HG02943 (cell line): ENCODE results near the gene PSMG4.

Source experiments
- ATAC-seq: cut with Tn5 transposase; IDR thresholded peaks from one replicate; pipeline ENCODE4 v1.9.1; 2021; ENCODE audit warnings: mild to moderate bottlenecking, low read depth, moderate library complexity; ENCODE audit not compliant: unreplicated experiment

The PSMG4 gene, protein sequence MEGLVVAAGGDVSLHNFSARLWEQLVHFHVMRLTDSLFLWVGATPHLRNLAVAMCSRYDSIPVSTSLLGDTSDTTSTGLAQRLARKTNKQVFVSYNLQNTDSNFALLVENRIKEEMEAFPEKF

GRCh38 chr6:3258720-3259490, at the start of gene PSMG4:
Gene PSMG4, plus strand, starts transcription at chr6:3258947. Its CDS starts 76 bp downstream, at chr6:3259023.
- peak; percentile 72 for ATAC-seq

- no peak for ATAC-seq
Measured at GRCh38 chr6:3209114-3210023, 49.4 kb upstream of the PSMG4 start.

DNA sequence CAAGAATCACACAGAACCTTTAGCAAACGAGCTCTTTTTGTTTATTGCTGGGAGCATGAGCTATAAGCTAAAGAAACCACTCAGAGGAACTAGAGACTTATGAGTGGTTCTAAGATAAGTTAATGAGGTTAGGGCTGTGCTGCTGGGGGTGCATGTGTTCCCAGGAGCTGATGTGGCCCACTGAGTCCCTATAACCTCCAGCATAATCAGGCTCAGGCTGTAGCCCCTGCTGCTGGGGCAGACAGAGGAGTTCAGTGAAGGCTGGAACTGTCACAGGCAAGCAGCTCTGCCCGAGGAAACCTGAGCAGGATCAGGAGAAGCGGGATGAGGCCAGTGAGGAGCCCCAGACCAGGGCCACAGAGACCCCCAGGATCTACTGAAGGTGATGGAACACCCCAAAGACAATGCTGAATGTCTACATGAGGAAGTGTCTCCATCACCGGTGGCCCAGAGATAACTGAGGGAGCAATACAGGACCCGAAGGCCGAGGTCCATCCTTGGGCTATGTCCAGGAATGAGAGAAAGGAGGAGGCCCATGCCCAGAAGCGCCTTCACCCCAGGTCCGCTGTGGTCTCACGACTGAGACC, 48.6 kb upstream of the PSMG4 start:
- ATAC-seq = no peak

DNA sequence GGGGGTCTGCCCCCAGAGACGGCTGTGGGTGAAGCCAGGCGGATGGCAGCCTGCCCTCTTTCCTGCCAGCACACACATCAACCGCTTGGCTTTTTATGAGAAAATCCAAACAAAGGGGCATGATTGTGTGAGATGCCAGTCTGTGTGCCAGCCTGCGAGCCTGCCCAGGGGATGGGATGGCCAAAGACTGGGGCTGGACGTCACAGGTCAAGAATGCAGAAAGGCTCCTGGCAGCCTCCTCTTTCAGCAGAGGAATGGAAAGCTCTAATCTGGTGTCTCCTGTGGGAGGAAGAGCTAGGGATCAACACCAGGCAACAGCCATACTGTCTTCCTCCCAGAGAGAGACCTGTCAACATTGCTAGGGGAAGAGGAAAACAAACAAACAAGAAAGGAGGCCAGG, 47.1 kb upstream of the PSMG4 start:
- ATAC-seq = no peak

DNA sequence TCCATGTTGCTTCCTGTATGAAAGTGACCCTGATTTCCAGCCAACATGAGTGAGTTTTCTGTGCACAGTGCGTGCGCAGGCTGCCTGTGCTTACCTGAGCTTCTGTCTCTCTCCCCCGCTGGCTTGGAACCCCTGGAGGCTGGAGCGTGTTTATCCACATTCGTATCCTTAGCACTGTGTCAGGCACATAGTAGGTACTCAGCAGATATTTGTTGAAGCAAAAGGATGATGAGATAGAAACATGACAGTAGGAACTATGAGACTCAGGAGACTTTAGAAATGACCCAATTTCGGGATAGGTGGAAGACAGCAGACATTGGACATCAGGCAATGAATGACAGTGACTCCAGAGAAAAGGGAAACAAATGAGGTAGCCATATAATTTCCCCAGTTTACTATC, 46.5 kb upstream of the PSMG4 start:
- no peak for ATAC-seq

GRCh38 chr6:3213334-3213695, 45.4 kb upstream of the PSMG4 start:
- no peak for ATAC-seq

- no peak for ATAC-seq
Measured at GRCh38 chr6:3214898-3215297, 43.8 kb upstream of the PSMG4 start.

DNA sequence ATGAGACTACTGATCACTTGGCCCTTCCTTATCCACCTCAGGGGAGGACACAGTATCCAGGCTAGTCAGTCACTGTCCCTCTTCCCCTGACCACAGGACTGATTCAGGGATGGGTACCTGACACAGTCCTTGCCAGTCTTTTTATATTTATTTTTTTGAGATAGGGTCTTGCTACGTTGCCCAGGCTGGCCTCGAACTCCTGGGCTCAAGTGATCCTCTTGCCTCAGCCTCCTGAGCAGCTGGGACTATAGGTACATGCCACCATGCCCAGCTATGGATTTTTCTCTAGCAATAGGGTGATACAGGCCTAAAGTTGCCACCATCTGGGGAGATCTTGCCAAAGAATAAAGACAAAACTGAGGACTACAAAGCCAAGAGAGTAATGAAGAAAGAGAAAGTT, 41.5 kb upstream of the PSMG4 start:
- no peak for ATAC-seq

DNA sequence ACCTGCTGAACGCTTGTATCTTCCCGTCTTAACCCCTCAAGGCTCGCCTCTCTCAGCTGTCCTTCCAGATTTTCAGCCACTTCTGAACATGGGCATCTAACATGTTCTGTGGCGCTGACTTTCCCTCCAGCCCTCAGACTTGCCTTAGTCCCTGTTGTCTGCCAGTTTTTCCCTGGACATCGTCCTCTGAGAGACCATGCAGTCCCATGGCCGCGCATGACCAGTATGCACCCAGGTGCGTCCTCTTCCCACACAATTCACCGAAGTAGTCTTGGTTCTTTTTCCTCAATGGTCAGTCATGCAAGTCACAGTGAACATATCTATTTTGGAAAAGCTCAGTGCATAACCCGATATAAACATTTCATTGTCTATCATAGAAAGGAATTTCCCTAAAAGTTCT, 40.5 kb upstream of the PSMG4 start:
- no peak for ATAC-seq

DNA sequence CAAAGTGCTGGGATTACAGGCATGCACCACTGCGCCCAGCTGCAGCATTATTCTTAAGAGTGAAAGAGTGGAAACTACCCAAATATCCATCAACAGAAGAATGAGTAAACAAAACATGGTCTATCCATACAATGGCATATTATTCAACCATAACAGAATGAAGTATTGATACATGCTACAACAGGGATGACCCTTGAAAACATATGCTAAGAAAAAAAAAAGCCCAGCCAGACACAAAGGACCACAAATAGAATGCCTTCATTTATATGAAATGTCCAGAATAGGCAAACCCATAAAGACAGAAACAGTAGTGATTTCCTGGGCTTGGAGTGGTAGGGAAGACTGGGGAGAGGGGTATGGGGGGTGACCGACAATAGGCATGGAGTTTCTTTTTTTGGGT, 38.4 kb upstream of the PSMG4 start:
- ATAC-seq = no peak

DNA sequence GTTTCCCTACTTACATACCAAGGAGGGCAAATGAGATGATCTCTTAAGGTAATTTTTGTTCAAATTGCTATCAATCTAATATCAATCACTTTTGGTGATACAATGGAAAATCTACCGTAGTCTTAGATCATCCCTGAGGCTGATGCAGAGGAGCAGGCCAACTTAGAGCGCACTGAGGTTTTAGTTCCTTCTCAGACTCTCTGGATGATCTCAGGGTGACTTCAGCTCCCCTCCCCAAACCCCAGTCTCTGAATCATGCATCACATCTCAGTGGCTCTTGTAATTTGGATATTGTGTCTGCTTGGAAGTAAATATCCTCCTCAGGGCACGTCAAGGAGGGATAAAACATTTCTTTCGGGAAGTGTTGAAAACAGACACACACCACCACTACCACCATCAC, 37.2 kb upstream of the PSMG4 start:
- no peak for ATAC-seq

GRCh38 chr6:3222506-3223038, 36.2 kb upstream of the PSMG4 start:
- no peak for ATAC-seq

DNA sequence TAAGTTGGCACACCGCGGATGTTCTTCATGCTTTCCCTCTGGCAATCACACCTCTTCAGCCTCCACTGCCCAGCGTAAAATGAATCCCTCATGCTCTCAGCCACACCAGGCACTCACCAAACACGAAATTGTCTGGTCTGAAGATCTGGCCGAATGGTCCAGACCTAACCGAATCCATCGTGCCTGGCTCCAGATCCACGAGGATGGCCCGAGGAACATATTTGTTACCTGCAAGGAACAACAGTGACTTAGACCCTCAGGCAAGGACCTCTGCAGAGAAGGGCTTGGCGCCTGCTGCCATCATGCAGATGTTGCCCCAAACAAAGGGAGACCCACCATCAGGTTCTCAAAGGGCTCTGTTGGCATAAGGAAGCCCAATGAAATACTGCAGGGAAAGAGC, 32.7 kb upstream of the PSMG4 start:
- no peak for ATAC-seq

GRCh38 chr6:3226481-3227362, 32.0 kb upstream of the PSMG4 start:
- ATAC-seq = no peak

DNA sequence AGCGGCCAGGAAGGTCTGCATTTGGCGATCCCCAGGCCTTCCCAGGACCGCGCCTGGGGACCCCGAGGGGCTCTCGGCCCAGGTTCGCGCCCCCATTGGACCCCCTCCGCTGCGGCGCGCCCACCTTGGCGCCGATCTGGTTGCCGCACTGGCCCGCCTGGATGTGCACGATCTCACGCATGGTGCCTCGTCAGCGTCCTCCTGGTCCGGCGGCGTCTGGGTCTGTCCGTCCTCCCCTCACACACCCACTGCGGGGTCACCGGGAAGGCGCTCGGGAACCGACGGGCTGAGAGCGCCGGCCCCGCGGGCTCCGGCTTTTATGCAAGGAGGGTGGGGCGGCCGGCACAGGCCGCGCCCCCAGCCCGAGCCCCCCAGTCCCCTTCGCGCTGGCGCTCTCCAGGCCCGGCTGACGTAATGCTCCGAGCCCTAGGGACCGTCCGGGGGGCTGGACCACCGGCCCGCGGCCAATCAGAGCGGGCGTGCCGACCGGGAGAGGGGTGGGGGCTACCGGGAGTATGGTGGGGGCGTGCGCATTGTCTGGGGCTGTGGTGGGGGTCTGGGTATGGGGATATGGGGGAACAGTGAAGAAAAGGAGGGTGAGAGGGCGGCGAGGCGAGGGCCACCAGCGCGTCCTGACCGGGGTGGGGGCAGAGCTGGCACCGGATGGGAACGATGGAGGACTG, 31.2 kb upstream of the PSMG4 start, which contains the start of gene TUBB2B:
TUBB2B (minus strand) TSS at position 291 of the 683 bp plus-strand sequence; CDS start at position 181, 110 bp downstream.
- no peak for ATAC-seq

GRCh38 chr6:3228046-3228671, 30.6 kb upstream of the PSMG4 start:
- no peak for ATAC-seq

GRCh38 chr6:3228771-3229565, 29.8 kb upstream of the PSMG4 start:
- ATAC-seq = no peak
